ENCODE data around the gene FA2H.
"Not testable (repeated sequence)": the region's sequence is repeated elsewhere in the genome, so short reads cannot be mapped to it uniquely, and the experiment has no call there.

The FA2H gene

DNA sequence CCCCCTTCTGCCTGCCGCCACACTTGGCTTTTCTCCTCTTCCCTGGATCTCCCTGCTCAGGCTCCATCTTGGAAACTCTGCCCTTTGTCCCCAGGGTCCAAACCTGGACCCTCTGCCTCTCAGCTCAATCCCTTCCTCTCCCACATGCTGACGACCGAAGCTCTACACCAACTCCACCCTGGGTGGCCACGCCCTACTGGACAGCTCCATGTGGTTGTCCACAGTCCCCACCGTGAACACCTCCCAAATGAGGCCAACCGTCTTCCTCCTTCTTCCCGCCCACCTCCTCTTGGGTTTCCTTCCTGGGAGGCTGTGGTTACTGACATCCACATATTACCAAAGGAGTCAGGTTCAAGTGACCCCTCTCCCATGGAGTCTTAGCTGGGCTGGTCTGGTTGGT is 51.4 kb downstream of the FA2H start:
- no peak for DNase-seq

- not testable (repeated sequence) for DNase-seq
Observed at GRCh38 chr16:74722156-74722555, 52.5 kb downstream of the FA2H start.

DNA sequence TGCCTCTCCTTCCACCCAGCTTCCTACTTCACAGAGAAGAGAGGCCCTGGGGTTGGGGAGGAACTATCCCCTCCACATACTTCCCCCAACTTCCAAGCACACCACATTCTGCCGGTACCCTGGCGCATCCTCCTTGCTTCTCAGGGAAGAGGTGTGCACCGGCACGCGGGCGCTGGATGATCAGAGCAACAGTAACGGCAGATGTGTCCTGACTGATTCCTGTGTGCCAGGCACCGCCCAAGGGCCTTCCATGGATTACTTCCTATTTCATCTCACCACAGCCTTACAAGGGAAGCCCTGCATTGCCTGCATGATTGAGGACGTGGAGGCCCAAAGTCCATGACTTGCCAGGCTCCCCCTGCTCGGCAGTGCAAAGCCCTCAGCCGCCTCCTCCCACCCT is 52.9 kb downstream of the FA2H start:
- no peak for DNase-seq

DNA sequence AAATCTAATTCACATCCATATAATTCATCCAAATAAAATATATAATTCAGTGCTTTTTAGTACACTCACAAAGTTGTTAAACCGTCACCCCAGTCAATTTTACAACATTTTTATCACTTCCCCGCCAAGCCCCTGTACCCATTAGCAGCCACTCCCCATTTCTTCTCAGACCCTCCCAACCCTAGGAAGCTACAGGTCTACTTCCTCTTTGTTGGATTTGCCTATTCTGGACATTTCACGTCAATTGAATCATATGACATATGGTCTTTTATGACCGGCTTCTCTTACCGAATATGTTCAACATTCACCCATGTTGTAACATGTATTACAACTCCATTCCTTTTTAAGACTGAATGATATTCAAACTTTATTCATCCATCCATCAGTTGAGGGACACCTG is 54.0 kb downstream of the FA2H start:
- no peak for DNase-seq

DNA sequence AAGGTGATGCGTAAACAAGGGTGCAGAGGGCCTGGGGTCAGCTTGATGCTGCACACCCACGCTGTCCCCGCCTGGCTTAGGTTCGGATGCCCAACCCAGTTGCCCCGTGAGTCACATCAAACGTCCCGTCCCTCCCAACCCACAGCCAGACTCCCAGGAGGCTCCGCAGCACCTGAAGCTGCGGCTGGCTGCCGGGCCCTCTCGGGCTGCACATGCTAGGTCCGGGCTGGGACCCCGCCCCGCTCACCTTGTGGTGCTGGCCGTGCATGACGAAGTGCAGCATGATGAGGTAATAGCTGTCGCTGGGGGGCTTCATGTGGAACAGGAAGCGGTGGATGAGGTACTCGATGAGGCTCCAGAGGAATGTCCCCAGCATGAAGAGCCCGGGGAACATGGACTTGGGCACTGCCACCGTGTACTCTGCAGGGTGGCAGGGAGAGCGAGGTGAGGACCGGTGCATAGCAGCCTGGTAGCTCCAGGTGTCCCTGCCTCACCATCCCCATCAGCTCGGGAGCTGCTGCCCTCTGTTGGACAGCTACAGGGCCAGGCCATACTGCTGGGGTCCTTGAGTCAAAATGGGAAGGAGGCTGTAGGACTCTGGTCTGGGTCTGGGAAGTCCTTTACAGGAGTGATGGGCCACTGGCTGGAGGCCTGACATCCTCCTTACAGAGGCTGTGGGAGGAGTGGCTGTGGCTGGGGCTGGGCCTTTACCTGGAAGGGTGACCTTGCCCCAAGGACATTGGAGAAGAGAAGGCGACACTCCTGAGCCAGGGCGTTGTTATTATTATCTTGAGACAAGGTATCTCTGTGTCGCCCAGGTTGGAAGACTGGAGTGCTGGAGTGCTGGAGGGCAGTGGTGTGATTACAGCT is 55.6 kb downstream of the FA2H start:
- DNase-seq: no peak

DNA sequence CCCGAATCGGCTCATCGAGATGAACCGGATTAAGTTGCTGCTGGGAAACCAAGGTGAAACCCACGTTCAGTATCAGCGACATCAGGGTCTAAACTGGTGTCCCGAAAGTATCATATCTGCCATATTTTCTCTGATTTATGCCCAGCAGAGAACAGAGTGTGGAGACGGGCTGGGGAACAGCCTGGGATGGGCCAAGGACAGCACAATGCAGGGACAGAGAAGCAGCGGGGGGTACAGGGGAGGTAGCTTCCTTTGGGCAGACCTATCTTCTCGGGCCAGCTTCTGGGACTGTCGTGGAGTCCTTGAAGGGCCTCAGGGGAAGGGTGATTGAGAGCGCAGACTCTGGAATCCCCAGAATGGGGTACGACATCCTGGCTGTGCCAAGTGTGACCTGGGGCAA is 56.5 kb downstream of the FA2H start:
- no peak for DNase-seq

DNA sequence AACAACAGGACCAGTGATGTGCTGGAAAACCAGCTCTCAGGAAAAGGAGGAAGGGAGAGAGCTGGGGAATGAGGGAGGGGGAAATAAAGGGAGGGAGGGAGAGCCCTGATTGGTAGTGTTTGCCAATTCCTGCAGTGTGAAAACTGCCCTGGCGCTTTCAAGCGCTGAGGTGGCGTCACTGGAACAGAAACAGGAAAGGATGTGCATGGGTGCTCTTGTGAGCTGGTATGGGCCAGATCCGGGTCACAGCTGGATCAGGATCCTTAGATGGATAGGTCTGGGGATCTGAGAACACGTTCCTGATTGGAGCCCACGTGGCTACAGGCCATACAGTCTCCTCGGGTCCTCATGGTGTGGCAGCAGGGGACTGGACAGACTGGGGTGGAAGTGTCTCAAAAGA is 57.3 kb downstream of the FA2H start:
- DNase-seq: no peak

GRCh38 chr16:74716355-74716754 is 58.3 kb downstream of the FA2H start:
- no peak for DNase-seq

GRCh38 chr16:74713876-74714275 is 60.7 kb downstream of the FA2H start:
- no peak for DNase-seq

DNA sequence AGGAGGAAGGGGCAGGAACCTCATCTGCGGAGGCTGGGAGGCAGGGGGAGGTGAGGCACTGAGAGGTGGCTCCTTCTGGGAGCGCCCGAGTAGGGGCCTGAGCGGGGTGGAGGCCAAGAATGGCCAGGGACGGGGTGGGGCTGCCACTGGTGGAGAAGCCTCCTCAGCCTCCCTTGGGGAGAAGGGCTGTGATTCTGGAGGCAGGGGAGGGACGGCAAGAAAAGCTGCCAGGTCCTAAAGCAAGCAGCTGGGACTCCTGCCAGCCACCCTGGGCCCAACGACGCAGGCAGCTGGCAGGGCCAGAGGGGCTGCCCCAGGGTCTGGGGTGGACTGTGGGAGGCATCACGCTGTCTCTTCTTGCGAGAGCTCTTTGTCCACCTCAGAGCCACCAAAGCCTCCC is 61.3 kb downstream of the FA2H start:
- no peak for DNase-seq

DNA sequence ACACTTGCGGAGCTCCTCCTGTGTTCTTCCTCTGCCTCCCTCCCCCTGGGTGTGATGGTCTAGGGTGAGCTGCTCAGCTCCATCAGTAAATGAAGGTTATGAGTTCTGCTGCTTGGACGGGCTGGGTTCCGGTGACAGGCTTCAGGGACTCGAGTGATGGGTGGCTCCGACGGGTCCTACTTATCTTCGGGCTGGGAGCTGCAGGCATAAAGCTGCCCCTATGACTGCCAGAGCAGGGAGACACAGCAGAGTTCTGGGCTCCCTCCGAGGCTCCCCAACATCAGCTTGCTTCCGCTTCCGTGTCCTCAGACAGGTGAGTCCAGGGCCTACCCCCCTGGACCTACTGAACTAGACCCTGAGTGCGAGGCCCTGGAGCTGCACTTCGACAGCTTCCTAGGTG is 62.7 kb downstream of the FA2H start:
- DNase-seq: no peak

DNA sequence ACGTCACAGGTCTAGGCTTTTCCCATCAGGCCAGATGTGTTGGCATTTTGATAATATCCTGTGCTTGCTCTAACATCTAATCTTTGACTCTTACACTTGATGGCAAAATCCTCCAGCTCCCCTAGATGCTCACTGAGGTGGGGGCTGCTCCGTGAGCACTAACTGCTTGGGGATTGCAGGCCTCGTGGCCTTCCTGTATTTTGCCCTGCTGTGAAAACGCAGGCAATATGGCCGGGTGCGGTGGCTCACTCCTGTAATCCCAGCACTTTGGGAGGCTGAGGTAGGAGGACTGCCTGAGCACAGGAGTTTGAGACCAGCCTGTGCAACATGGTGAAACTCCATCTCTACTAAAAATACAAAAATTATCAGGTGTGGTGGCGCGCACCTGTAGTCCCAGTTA is 64.2 kb downstream of the FA2H start:
- DNase-seq: no peak

DNA sequence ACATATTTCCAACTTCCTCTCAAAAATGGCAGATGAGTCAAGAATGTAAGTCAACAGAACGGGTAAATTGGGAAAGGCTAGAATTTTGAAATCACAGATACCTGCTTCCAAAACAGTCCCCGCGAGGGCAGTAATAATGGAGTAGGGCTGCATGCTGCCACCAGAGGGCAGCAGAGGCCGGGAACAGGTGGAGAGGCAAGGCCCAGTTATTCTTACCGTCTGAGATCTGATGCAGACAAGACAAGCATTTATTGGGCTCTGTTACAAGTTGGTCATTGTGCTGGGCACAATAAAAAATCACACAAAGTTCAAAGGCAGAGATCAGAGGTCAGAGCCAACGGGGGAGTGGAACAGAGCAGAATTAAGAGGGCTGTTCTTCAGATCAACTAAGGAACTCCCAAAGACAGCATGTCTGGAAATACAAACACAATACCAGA is 65.2 kb downstream of the FA2H start:
- peak; percentile 56 for DNase-seq

- DNase-seq: peak; percentile 42
Observed at GRCh38 chr16:74700438-74701225, 74.0 kb downstream of the FA2H start, which contains the start of gene MLKL. Gene MLKL, minus strand, starts transcription at chr16:74700862. Its CDS starts 5,105 bp downstream, at chr16:74695757.

DNA sequence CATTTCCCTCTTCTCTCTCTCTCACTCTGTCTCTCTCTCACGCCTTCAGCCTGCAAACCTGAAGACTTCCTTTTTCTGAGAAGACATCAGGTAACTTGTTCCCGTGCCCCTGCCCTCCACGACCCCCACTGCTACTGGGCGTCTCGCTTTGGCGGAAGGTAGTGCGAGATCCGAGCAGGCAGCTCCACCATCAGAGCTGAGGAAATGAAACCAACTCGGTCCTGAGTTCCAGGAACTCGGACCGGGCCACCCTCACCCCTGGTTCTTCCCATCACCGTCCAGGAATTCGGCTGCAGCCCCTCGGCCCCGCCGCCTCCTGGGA is 74.5 kb downstream of the FA2H start:
- no peak for DNase-seq

DNA sequence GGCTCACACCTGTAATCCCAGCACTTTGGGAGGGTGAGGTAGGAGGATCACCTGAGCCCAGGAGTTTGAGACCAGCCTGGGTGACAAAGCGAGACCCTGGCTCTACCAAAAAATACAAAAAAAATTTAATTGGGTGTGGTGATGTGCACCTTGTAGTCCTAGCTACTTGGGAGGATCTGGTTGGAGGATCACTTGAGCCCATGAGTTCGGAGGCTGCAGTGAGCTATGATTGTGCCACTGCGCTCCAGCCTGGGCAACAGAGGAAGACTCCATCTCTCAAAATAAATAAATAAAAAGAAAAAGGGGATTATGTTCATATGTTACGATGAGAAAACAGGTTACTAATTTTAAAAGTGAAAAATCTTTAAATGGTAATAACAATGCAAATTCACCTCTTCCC is 75.0 kb downstream of the FA2H start:
- DNase-seq: no peak

- no peak for DNase-seq
Observed at GRCh38 chr16:74698222-74698621, 76.4 kb downstream of the FA2H start.

GRCh38 chr16:74695450-74696422 is 78.9 kb downstream of the FA2H start:
- DNase-seq: peak; percentile 89

- no peak for DNase-seq
Observed at GRCh38 chr16:74691093-74691855, 83.3 kb downstream of the FA2H start.

GRCh38 chr16:74682556-74682955 is 92.1 kb downstream of the FA2H start:
- DNase-seq: no peak

- no peak for DNase-seq
Observed at GRCh38 chr16:74680681-74681080, 93.9 kb downstream of the FA2H start.

GRCh38 chr16:74679983-74680382 is 94.6 kb downstream of the FA2H start:
- no peak for DNase-seq
